Activated naive CD8-positive, alpha-beta T cell treated with anti-CD3 and anti-CD28 coated beads, Interleukin-2, amount 50 U/mL, for 24 hours (primary cell): ENCODE results near the gene STMN3.
"Not testable (repeated sequence)": the region's sequence is repeated elsewhere in the genome, so short reads cannot be mapped to it uniquely, and the experiment has no call there.

Experiments used
- ATAC-seq: fragments of 150-1000 bp; cut with Tn5 transposase; one replicate; pipeline ENCODE4 v1.10.0; 2021
- DNase-seq: peaks from one replicate; pipeline ENCODE4 v3.0.0; 2021
- H3K27ac Mint-ChIP-seq: one replicate; pipeline ENCODE4 v1.8.0; 2021; ENCODE audit warnings: mild to moderate bottlenecking, mixed read lengths
- H3K27me3 Mint-ChIP-seq: one replicate; pipeline ENCODE4 v1.8.0; 2021; ENCODE audit warnings: mixed read lengths
- H3K36me3 Mint-ChIP-seq: one replicate; pipeline ENCODE4 v1.8.0; 2021; ENCODE audit warnings: low read depth, mixed read lengths
- H3K4me1 Mint-ChIP-seq: one replicate; pipeline ENCODE4 v1.8.0; 2021; ENCODE audit warnings: mixed read lengths
- H3K4me3 Mint-ChIP-seq: one replicate; pipeline ENCODE4 v1.8.0; 2021; ENCODE audit warnings: mild to moderate bottlenecking, moderate library complexity, mixed read lengths
- H3K9me3 Mint-ChIP-seq: one replicate; pipeline ENCODE4 v1.8.0; 2021; ENCODE audit warnings: mixed read lengths

The STMN3 gene

DNA sequence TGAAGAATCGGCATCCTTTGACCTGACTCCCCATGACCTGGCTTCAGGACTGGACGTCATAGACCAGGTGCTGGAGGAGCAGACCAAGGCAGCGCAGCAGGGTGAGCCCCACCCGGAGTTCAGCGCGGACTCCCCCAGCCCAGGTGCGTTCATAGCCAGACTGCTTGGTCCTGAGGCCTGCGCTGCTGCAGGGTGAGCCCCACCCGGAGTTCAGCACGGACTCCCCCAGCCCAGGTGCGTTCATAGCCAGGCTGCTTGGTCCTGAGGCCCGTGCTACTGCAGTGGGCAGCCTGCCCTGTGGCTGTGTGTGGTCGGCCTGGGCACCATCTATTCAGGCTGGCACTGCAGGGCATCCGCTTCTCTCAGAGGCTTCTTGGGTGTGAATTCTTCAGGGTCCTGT, 20.7 kb upstream of the STMN3 start:
- H3K36me3 Mint-ChIP-seq, result peaks cover 21% of the 10 kb centered on the region
- no peak for DNase-seq
- no peak overlapping the region for H3K27ac Mint-ChIP-seq
- H3K4me1 Mint-ChIP-seq, result no peaks in the 10 kb centered on the region
- peak; percentile 20 for ATAC-seq
- H3K27me3 Mint-ChIP-seq, result no peaks in the 10 kb centered on the region
- no peak overlapping the region for H3K4me3 Mint-ChIP-seq
- H3K9me3 Mint-ChIP-seq, result no peaks in the 10 kb centered on the region

DNA sequence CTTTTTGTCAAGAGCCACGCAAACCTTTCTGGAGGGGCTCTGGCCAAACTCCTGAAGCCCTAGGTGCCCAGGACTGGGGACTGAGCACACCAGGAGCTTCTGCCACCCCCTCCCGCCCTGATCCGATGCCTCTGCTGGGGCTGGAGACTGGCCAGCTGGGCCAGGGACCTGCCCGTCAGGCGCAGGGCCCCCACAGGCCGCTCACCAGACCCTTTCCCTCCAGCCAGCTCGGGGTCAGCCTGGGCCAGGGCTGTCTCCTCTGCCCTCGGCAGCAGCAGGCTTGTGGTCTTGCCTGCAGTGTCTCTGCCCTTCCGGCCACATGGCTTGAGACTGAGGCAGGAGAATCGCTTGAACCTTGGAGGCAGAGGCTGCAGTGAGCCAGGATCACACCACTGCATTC, 19.4 kb upstream of the STMN3 start:
- no peaks in the 10 kb centered on the region for H3K9me3 Mint-ChIP-seq
- no peaks in the 10 kb centered on the region for H3K27me3 Mint-ChIP-seq
- H3K4me1 Mint-ChIP-seq, result no peaks in the 10 kb centered on the region
- no peak for DNase-seq
- ATAC-seq, result no peak
- no peak overlapping the region for H3K4me3 Mint-ChIP-seq
- H3K27ac Mint-ChIP-seq, result no peak overlapping the region
- peaks cover 20% of the 10 kb centered on the region for H3K36me3 Mint-ChIP-seq

DNA sequence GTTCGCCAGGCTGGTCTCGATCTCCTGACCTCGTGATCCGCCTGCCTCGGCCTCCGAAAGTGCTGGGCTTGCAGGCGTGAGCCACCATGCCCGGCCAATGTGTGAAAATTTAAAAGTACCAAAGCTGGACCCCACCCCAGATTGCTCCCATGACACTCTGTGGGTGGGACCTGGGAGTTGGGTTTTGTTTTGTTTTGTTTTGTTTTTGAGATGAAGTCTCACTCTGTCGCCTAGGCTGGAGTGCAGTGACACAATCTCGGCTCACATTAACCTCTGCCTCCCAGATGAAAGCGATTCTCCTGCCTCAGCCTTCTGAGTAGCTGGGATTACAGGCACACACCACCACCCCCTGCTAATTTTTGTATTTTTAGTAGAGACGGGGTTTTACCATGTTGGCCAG, 18.5 kb upstream of the STMN3 start:
- not testable (repeated sequence) for H3K27ac Mint-ChIP-seq, H3K9me3 Mint-ChIP-seq, H3K27me3 Mint-ChIP-seq, H3K4me3 Mint-ChIP-seq, H3K4me1 Mint-ChIP-seq, DNase-seq, ATAC-seq
- H3K36me3 Mint-ChIP-seq, result peaks cover 17% of the 10 kb centered on the region

DNA sequence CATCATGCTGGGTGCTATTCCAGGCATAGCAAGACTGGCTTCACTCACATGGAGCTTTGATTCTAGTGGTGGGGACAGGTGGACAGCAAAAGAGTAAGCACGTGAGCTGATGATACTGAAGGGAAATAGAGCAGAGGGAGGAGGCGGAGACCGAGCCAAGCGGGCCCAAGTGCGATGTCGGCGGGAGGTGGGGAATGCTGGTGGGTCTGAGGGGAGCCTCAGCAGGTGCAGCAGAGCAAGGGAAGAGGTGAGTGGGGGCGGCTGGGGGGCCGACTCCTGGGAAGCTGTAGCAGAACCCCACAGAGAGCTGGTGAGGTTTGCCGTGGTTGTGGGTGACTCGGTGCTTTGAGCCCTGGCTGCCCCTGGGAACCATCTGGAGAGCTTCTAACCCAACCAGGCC, 15.1 kb upstream of the STMN3 start:
- Mint-ChIP-seq H3K4me1 (no peaks in the 10 kb centered on the region), H3K4me3 (no peak overlapping the region), H3K27ac (no peak overlapping the region), H3K9me3 (no peaks in the 10 kb centered on the region), H3K36me3 (peaks cover 20% of the 10 kb centered on the region), H3K27me3 (no peaks in the 10 kb centered on the region)
- no peak for DNase-seq
- ATAC-seq, result no peak

DNA sequence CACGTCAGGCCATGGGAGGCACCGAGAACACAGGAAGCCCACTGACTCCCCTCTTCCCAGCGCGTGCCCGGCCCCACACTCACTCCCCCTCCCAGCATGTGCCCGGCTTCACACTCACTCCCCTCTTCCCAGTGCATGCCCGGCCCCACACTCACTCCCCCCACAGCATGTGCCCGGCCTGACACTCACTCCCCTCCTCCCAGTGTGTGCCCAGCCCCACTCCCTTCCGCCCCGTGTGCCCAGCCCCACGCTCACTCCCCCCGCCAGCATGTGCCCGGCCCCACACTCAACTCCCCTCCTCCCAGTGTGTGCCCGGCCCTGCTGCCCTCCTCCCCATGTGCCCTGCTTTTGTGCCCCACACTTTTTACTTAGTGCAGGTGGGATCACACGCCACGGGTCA, 14.6 kb upstream of the STMN3 start:
- H3K4me1 Mint-ChIP-seq, result no peaks in the 10 kb centered on the region

DNA sequence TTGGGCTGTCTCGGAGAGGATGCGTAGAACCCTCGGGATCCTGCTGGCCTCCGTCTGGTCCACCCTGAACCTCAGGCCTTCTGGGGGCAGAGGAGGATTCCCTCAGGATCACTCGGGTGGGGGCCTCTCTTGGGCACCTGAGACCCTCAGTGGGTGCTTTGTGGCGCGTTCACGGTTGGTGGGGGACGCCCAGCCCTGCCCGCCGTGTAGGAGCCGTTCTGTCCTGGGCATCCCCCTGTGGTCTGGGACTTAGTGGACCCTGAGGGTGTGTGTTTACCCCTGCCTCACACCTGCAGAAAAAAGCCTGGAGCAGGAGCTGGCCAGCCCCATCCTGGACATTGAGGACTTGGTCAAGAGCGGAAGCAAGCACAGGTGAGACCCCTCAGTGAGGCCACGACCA, 12.5 kb upstream of the STMN3 start:
- Mint-ChIP-seq H3K9me3 (no peaks in the 10 kb centered on the region), H3K36me3 (peaks cover 20% of the 10 kb centered on the region), H3K27me3 (no peaks in the 10 kb centered on the region), H3K4me1 (no peaks in the 10 kb centered on the region), H3K4me3 (no peak overlapping the region), H3K27ac (no peak overlapping the region)
- ATAC-seq (no peak), DNase-seq (no peak)

More for the DNA sequence above, 14.6 kb upstream of the STMN3 start:
- no peak overlapping the region for H3K27ac Mint-ChIP-seq
- peaks cover 20% of the 10 kb centered on the region for H3K36me3 Mint-ChIP-seq
- H3K4me3 Mint-ChIP-seq, result no peak overlapping the region
- DNase-seq, result no peak
- no peaks in the 10 kb centered on the region for H3K27me3 Mint-ChIP-seq
- no peak for ATAC-seq
- H3K9me3 Mint-ChIP-seq, result no peaks in the 10 kb centered on the region

DNA sequence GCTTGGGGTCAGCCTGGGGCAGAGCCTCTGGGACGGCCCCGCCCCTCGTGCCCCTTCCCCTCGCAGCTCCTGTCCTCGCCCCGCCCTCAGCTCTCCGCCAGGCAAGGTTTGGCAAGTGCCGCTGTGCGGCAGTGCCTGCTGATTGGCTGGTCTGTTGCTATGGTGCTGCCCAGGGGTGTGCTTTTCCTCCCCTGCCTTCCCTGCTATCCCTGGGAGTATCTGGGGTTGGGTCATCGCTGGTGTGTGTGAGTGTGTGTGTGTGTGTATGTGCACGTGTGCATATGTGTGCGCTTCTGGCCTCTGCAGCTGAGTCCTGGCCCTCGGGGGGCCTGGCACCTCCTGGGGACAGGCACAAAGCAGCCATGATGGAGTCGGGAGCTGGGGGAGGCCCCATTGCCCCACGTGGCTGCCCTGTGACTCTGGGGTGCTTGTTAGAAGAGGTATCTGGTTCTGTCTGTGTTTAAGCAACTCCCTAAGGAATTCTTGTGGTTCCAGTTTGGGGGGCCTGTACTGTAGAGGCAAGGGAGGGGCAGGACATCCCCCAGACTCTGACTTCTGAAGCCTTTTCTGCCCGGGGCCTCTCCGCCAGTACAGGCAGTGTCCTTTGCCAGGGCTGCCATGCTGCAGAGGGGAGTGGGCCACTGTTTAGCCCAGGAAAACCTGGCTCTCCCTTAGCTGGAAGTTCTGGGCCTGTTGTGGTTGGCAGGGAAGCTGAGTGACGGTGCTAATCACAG, 11.8 kb upstream of the STMN3 start:
- Mint-ChIP-seq H3K4me3 (no peak overlapping the region), H3K27ac (no peak overlapping the region), H3K9me3 (no peaks in the 10 kb centered on the region), H3K36me3 (peaks cover 23% of the 10 kb centered on the region), H3K27me3 (no peaks in the 10 kb centered on the region), H3K4me1 (no peaks in the 10 kb centered on the region)
- DNase-seq, result no peak
- no peak for ATAC-seq

DNA sequence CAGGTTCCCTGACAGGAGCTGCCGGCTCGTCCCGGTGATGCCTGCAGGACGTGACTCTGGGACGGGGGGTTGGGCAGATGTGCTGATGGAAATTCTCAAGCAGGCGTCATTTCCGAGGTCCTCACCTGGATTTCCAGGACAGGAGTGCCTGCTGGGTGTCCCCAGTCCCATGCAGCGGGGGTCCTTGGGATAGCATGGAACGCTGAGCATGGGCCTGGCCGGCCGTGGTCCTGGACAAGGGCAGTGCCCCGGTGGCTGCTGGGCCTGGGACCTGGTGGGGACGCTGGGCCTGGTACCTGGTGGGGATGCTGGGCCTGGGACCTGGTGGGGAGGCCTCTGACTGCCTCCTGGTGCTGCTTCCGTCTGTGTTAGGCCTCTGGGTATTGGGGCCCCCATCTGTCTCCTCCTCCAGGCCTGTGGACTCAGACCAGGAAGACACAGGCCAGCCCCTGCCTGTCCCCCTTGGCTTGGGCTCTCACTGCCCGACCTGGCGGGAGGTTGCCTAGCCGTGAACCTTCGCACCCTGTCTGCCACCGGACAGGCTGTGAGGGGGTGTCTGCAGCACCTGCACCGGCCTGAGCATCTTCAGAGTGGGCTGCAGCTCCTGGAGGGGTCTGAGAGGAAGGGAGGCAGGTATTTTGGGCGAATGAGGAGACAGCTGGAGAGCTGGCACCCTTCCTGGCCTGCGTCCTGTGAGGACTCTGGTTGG, 11.1 kb upstream of the STMN3 start:
- H3K9me3 Mint-ChIP-seq, result no peaks in the 10 kb centered on the region
- no peaks in the 10 kb centered on the region for H3K27me3 Mint-ChIP-seq
- no peak overlapping the region for H3K27ac Mint-ChIP-seq
- ATAC-seq (no peak), DNase-seq (no peak)
- H3K4me1 Mint-ChIP-seq, result peaks cover 6% of the 10 kb centered on the region
- no peak overlapping the region for H3K4me3 Mint-ChIP-seq
- peaks cover 25% of the 10 kb centered on the region for H3K36me3 Mint-ChIP-seq

DNA sequence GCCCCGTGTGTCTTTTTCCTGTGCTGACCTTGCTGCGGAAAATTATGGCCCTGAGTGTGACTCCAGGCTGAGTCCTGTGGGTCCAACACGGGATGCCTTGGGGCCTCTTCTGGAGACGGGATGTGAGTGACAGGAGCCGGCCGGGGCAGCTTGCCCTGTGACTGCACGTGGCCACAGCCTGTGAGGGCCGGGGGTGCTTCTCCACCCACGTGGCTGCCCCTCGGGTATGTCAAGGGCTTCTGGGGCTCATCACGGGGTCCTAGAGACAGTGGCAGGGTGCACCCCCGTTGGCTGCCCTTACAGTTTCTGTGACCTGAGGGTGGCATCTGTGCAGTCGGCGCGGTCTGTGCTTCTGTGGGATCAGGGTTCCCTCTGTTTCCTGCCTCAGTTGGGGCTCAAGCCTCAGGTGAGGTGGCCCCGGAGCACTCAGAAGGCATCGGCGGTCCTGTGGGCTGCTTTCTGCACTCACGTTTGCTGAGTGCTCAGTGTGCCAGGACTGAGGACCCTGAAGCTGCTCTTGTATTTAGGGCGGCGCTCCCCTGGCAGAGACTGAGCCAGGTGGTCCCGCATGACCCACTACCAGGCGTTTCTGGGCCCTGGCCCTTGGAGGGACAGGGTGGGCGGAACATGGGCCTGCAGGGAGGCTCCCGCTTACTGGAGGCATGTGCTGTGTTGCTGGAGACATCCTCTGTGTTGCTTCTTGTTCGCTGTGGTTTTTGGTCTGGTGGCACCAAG, 10.3 kb upstream of the STMN3 start:
- no peak overlapping the region for H3K27ac Mint-ChIP-seq
- no peaks in the 10 kb centered on the region for H3K27me3 Mint-ChIP-seq
- H3K4me3 Mint-ChIP-seq, result no peak overlapping the region
- H3K9me3 Mint-ChIP-seq, result no peaks in the 10 kb centered on the region
- ATAC-seq (no peak), DNase-seq (no peak)
- H3K4me1 Mint-ChIP-seq, result peaks cover 14% of the 10 kb centered on the region
- peaks cover 21% of the 10 kb centered on the region for H3K36me3 Mint-ChIP-seq

DNA sequence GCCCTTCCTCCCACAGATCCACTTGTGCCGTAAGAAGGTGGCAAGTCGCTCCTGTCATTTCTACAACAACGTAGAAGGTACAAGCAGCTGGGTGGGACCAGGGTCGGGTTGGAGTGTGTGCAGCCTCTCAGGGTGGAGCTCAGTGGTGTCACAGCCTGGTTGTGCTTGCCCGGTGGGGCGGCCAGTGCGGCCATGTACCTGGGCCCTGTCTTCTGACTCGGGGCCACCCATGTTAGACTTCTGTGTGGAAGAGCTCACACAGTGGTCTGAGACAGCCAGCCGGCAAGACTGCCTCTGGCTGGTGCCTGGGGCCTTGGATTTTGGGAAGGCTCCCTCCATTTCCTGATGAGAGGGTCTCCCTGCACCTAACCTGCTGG, 9.6 kb upstream of the STMN3 start:
- DNase-seq (no peak), ATAC-seq (no peak)
- Mint-ChIP-seq H3K4me3 (no peak overlapping the region), H3K27ac (no peak overlapping the region), H3K36me3 (peaks cover 16% of the 10 kb centered on the region), H3K4me1 (peaks cover 18% of the 10 kb centered on the region), H3K27me3 (no peaks in the 10 kb centered on the region), H3K9me3 (no peaks in the 10 kb centered on the region)

DNA sequence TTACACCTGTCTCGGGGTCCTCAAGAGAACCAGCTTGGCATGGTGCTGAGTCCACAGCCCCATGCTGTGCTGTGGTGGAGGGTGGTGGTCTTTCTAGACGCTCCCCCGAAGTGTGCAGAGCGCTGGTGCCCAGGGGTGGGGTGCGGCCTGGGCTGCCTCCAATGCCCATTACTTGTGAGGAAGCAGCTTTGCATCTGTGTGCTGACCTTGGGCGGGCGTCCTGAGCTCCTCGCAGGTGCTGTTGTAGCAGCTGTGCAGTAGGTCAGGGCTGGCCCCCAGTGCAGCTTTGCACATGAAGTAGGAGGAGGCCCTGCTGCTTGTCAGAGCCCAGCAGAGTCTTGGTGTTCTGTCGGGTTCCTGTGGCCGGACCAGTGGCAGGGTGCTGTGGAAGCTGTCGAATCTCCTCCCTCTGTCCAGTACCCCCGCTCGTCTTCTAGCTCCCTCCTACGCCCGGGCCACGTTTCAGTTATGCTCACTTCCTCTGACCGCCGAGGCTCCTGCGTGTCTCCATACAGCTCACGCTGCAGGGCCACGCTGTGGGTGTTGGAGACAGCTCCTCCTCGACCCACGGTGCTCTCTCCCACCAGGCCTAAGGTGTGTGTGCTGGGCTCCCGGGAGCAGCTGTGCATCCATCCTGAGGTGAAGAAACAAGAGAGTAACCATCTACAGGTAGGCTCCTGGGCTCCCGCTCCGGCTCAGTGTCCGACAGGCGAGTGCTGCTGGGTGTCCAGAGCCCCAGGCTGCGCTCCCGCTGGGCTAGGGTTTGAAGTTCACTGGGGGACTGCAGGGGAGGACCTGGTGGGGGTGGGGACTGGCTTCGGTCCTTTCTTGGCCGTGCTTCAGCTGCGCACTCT, 9.0 kb upstream of the STMN3 start:
- H3K27me3 Mint-ChIP-seq, result no peaks in the 10 kb centered on the region
- no peak overlapping the region for H3K27ac Mint-ChIP-seq
- no peak for ATAC-seq
- DNase-seq, result no peak
- H3K4me3 Mint-ChIP-seq, result no peak overlapping the region
- H3K36me3 Mint-ChIP-seq, result peaks cover 16% of the 10 kb centered on the region
- H3K9me3 Mint-ChIP-seq, result no peaks in the 10 kb centered on the region
- H3K4me1 Mint-ChIP-seq, result peaks cover 18% of the 10 kb centered on the region

DNA sequence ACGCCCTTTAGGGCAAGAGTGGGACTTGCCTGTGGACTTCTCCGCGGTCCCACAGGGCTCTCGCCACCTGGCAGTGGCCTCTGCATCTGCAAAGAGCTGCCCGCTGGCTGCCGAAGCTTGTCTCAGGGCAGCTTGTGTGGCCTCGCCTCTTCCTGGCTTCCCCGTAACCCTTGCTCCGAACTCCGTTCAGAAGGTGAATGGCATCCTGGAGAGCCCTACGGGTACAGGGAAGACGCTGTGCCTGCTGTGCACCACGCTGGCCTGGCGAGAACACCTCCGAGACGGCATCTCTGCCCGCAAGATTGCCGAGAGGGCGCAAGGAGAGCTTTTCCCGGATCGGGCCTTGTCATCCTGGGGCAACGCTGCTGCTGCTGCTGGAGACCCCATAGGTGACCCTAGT, 7.9 kb upstream of the STMN3 start:
- DNase-seq, result no peak
- Mint-ChIP-seq H3K4me3 (no peak overlapping the region), H3K36me3 (peaks cover 15% of the 10 kb centered on the region), H3K9me3 (no peaks in the 10 kb centered on the region), H3K27me3 (no peaks in the 10 kb centered on the region), H3K27ac (no peak overlapping the region), H3K4me1 (peaks cover 20% of the 10 kb centered on the region)
- ATAC-seq, result no peak

DNA sequence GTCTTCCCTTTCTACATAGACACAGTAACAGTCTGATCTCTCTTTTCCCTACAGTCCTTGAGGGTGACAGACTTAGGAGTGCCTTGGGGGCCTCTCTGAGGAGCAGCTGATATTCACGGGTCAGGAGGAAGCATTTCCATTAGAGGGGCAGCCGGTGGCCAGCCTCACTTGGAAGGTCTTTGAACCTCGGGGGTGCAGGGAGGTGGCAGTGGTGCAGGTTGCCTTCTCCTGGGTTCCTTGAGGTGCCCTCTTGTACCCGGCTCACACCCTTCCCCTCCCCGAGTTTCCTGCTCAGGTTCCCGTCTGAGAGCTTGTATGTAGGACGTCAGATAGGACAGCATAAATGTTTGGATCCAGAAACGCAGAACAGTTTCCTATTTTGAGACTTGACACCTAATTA, 7.4 kb upstream of the STMN3 start:
- H3K4me1 Mint-ChIP-seq, result peaks cover 20% of the 10 kb centered on the region
- no peak overlapping the region for H3K27ac Mint-ChIP-seq
- H3K27me3 Mint-ChIP-seq, result no peaks in the 10 kb centered on the region
- H3K36me3 Mint-ChIP-seq, result peaks cover 11% of the 10 kb centered on the region
- no peak overlapping the region for H3K4me3 Mint-ChIP-seq
- ATAC-seq (no peak), DNase-seq (no peak)
- H3K9me3 Mint-ChIP-seq, result no peaks in the 10 kb centered on the region

DNA sequence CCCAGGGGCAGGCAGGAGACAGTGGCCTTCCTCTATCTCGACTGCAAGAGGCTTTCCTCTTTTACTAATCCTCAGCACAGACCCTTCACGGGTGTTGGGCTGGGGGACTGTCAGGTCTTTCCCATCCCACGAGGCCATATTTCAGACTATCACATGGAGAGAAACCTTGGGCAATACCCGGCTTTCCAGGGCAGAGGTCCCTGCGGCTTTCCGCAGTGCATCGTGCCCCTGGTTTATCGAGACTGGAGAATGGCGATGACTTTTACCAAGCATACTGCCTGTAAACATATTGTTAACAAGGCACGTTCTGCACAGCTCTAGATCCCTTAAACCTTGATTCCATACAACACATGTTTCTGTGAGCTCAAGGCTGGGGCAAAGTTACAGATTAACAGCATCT, 7.0 kb upstream of the STMN3 start:
- not testable (repeated sequence) for DNase-seq, H3K27ac Mint-ChIP-seq

More for the DNA sequence above, 7.0 kb upstream of the STMN3 start:
- H3K9me3 Mint-ChIP-seq, H3K27me3 Mint-ChIP-seq, ATAC-seq: not testable (repeated sequence)
- peak overlapping the region; percentile 94 for H3K4me3 Mint-ChIP-seq
- H3K36me3 Mint-ChIP-seq, result peaks cover 11% of the 10 kb centered on the region
- peaks cover 20% of the 10 kb centered on the region for H3K4me1 Mint-ChIP-seq
